Activated T-cell treated with anti-CD3 and anti-CD28 coated beads, Interleukin-2, amount 50 U/mL, for 24 hours (primary cell): ENCODE data around the gene SNRNP40.

Experiments
- DNase-seq: peaks from one replicate; pipeline ENCODE4 v3.0.0-alpha.2; 2020
- H3K27ac Mint-ChIP-seq: 2 replicates; pipeline ENCODE4 v1.8.0; 2020; ENCODE audit warnings: mild to moderate bottlenecking, mixed read lengths
- H3K27me3 Mint-ChIP-seq: 2 replicates; pipeline ENCODE4 v1.8.0; 2020; ENCODE audit warnings: mixed read lengths
- H3K36me3 Mint-ChIP-seq: 2 replicates; pipeline ENCODE4 v1.8.0; 2020; ENCODE audit warnings: low read depth, mixed read lengths
- H3K4me1 Mint-ChIP-seq: 2 replicates; pipeline ENCODE4 v1.8.0; 2020; ENCODE audit warnings: low read depth, mixed read lengths
- H3K4me3 Mint-ChIP-seq: 2 replicates; pipeline ENCODE4 v1.8.0; 2020; ENCODE audit warnings: mild to moderate bottlenecking, moderate library complexity, mixed read lengths
- H3K9me3 Mint-ChIP-seq: 2 replicates; pipeline ENCODE4 v1.8.0; 2020; ENCODE audit warnings: mixed read lengths

Gene SNRNP40

GRCh38 chr1:31231802-31232201, 64.8 kb downstream of the SNRNP40 start:
- peaks cover 29% of the 10 kb centered on the region for H3K27me3 Mint-ChIP-seq
- H3K9me3 Mint-ChIP-seq, result no peaks in the 10 kb centered on the region

GRCh38 chr1:31230378-31230777, 66.2 kb downstream of the SNRNP40 start:
- no peak for DNase-seq
- Mint-ChIP-seq H3K4me3 (no peak overlapping the region), H3K27me3 (peaks cover 15% of the 10 kb centered on the region), H3K36me3 (no peaks in the 10 kb centered on the region), H3K9me3 (no peaks in the 10 kb centered on the region), H3K27ac (no peak overlapping the region), H3K4me1 (no peaks in the 10 kb centered on the region)

More at GRCh38 chr1:31231802-31232201, 64.8 kb downstream of the SNRNP40 start:
- Mint-ChIP-seq H3K4me3 (no peak overlapping the region), H3K4me1 (no peaks in the 10 kb centered on the region), H3K36me3 (no peaks in the 10 kb centered on the region), H3K27ac (no peak overlapping the region)
- no peak for DNase-seq

DNA sequence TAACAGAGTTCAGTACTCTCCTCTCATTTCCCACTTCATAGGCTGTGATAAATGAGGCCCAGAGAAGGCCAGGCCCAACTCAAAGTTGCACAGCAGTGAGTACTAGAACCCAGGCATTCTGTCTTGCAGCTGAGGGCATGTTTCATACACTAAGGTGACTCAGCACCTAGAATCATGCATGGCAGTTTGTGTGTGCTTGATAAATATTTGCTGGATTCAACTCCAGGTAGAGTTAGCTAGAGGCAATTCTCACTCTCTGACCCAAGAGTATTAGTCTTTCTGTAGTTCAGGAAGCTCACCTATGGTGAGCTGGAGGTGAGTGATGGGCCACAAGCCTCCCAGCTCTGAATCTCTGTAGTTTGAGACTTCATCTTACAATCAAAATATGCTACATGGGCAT, 67.6 kb downstream of the SNRNP40 start:
- Mint-ChIP-seq H3K27ac (no peak overlapping the region), H3K36me3 (no peaks in the 10 kb centered on the region), H3K27me3 (peaks cover 5% of the 10 kb centered on the region), H3K4me1 (no peaks in the 10 kb centered on the region), H3K9me3 (no peaks in the 10 kb centered on the region), H3K4me3 (no peak overlapping the region)
- DNase-seq, result no peak

DNA sequence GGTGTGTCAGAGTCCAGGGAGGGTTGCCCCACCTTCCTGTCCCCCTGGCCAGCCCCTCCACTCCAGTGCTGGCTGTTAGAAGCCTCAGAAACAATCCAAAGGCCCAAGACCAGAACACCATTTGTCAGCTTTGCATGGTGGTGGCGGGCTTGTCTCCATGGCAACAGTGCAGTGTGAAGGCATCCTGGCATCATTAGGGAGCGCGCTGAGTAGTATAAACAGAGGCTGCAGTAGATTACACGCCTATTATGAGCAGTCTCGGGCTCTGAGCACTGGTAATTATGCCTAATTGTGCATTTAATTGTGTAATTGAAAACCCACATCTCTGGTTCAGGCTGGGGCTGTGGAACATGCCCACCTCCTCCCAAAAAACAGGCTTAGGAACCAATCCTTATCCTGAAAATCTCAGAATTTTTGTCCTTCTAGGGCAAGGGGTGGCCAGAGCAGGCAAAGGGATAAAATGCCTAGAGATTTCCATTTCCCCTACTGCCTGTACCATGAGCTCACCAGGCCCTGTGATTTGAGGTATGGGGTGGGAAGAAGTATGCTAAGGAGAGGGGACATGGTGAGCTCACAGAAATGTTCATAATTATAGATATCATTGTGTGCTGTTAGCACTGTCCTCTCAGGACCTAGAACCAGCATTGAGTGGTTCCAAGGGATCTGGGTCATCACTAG, 68.6 kb downstream of the SNRNP40 start:
- peaks cover 4% of the 10 kb centered on the region for H3K27me3 Mint-ChIP-seq
- no peaks in the 10 kb centered on the region for H3K4me1 Mint-ChIP-seq
- DNase-seq, result no peak
- no peaks in the 10 kb centered on the region for H3K36me3 Mint-ChIP-seq
- no peak overlapping the region for H3K27ac Mint-ChIP-seq
- no peaks in the 10 kb centered on the region for H3K9me3 Mint-ChIP-seq
- no peak overlapping the region for H3K4me3 Mint-ChIP-seq

- Mint-ChIP-seq H3K27me3 (peaks cover 4% of the 10 kb centered on the region), H3K4me3 (no peak overlapping the region)
- DNase-seq, result no peak
Measured at GRCh38 chr1:31224068-31224467, 72.5 kb downstream of the SNRNP40 start.

DNA sequence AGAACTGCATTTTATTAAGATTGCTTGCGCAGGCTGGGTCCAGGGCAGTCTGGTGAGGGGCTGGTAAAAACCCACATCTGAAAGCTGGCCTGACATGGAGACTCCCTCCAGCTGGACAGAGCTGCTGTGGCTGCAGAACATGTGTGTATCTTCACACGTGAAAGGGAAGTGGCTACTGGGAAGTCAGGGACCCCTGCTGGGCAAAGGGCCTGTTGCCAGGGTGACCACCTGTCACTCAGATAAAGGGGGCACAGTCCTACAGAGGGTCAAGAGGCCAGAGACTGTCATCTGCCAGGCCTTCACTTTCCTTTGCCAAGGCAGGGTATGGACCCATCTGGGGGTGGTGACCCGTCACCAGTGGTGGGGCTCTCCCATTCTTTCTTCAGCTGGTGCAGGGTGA, 74.4 kb downstream of the SNRNP40 start:
- no peaks in the 10 kb centered on the region for H3K9me3 Mint-ChIP-seq
- no peak overlapping the region for H3K27ac Mint-ChIP-seq
- H3K27me3 Mint-ChIP-seq, result peaks cover 4% of the 10 kb centered on the region
- H3K4me1 Mint-ChIP-seq, result no peaks in the 10 kb centered on the region
- no peak overlapping the region for H3K4me3 Mint-ChIP-seq
- no peak for DNase-seq
- no peaks in the 10 kb centered on the region for H3K36me3 Mint-ChIP-seq

More at GRCh38 chr1:31224068-31224467, 72.5 kb downstream of the SNRNP40 start:
- H3K4me1 Mint-ChIP-seq, result no peaks in the 10 kb centered on the region
- no peak overlapping the region for H3K27ac Mint-ChIP-seq
- H3K36me3 Mint-ChIP-seq, result no peaks in the 10 kb centered on the region
- no peaks in the 10 kb centered on the region for H3K9me3 Mint-ChIP-seq

- Mint-ChIP-seq H3K27me3 (peaks cover 4% of the 10 kb centered on the region), H3K9me3 (no peaks in the 10 kb centered on the region), H3K4me3 (no peak overlapping the region), H3K4me1 (no peaks in the 10 kb centered on the region), H3K36me3 (no peaks in the 10 kb centered on the region), H3K27ac (no peak overlapping the region)
- DNase-seq, result no peak
Measured at GRCh38 chr1:31221072-31221471, 75.5 kb downstream of the SNRNP40 start.

DNA sequence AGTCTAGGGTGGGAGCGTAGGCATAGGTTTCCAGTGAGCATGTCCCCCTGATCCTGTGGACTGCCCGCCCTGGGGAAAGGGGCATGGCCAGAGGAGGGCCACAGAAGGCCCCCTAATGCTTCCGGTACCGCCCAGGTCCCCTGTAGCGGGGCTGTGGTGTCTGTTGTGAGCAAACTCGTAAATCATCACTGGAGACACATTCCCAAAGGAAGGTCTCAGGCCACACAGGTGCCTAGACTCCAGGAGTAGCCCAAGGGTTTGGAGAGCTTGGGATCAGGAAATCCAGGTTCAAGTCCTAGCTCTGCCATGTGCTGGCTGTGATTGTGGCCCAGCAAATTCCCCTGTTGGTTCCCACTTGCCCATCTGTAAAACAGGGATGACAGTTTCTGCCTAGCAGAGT, 77.1 kb downstream of the SNRNP40 start:
- no peak overlapping the region for H3K4me3 Mint-ChIP-seq
- no peaks in the 10 kb centered on the region for H3K9me3 Mint-ChIP-seq
- no peaks in the 10 kb centered on the region for H3K36me3 Mint-ChIP-seq
- DNase-seq, result no peak
- no peaks in the 10 kb centered on the region for H3K4me1 Mint-ChIP-seq
- H3K27ac Mint-ChIP-seq, result no peak overlapping the region
- peaks cover 4% of the 10 kb centered on the region for H3K27me3 Mint-ChIP-seq

GRCh38 chr1:31218705-31219104, 77.9 kb downstream of the SNRNP40 start:
- no peaks in the 10 kb centered on the region for H3K9me3 Mint-ChIP-seq
- no peaks in the 10 kb centered on the region for H3K4me1 Mint-ChIP-seq
- no peak overlapping the region for H3K27ac Mint-ChIP-seq
- H3K36me3 Mint-ChIP-seq, result no peaks in the 10 kb centered on the region
- no peaks in the 10 kb centered on the region for H3K27me3 Mint-ChIP-seq
- no peak for DNase-seq
- no peak overlapping the region for H3K4me3 Mint-ChIP-seq

DNA sequence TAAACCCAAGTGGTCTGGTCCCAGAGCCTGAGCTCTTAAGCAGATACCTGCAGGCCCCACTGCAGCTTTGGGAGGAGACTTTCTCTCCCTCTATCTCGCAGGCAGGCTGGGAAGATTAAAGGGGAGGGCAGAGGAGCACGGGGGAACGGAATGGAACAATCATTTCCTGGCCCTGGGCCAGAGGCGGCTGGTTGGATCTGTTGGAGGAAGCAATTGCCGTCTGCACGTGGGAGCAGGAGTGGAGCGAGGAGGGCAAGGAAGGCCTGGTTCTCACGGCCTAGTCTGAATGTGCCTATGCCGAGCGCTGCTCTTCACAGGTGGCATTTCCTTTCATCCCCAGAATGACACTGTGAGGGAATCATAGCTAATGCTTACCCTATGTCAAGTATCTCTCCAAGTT, 80.6 kb downstream of the SNRNP40 start:
- Mint-ChIP-seq H3K36me3 (no peaks in the 10 kb centered on the region), H3K4me3 (no peak overlapping the region)
- DNase-seq, result no peak

GRCh38 chr1:31215065-31215570, 81.5 kb downstream of the SNRNP40 start:
- Mint-ChIP-seq H3K9me3 (peaks cover 9% of the 10 kb centered on the region), H3K27ac (no peak overlapping the region), H3K4me3 (no peak overlapping the region), H3K4me1 (no peaks in the 10 kb centered on the region), H3K27me3 (peaks cover 2% of the 10 kb centered on the region), H3K36me3 (no peaks in the 10 kb centered on the region)
- DNase-seq, result no peak

More for the DNA sequence above, 80.6 kb downstream of the SNRNP40 start:
- H3K4me1 Mint-ChIP-seq, result no peaks in the 10 kb centered on the region
- no peaks in the 10 kb centered on the region for H3K27me3 Mint-ChIP-seq
- H3K9me3 Mint-ChIP-seq, result peaks cover 5% of the 10 kb centered on the region
- no peak overlapping the region for H3K27ac Mint-ChIP-seq

DNA sequence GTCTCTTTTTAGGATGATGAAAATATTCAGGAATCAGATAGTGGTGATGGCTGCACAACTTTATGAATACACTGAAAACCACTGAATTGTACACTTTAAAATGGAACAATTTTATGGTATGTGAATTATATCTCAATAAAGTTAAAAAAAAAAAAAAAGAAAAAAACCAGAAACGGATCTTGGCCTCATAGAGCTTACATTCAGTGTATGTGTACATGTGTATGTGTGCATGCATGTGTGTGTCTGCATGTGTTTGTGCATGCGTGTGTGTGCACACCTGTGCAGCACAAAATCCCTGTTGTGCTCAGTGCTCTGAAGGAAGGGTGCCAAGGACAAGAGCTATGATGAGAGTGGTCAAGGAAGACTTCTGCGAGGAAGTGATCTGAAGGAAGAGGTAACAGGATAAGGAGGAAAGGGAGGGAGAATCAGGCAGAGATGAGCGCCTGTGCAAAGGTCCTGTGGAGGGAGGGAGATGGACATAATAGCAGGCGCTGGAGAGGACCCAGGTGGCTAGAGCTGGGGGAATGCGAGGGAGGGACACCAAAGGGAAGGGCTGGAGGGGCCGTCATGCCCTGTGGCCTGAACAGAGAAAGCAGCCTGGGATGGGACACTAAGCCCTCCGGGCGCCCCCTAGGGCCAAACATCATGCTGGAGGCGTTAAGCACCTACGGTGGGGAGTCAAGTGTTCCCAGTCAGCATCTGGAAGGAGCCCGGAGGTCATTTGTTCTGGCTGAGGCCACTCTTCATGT, 82.1 kb downstream of the SNRNP40 start:
- Mint-ChIP-seq H3K9me3 (peaks cover 9% of the 10 kb centered on the region), H3K4me3 (no peak overlapping the region), H3K36me3 (no peaks in the 10 kb centered on the region), H3K27me3 (peaks cover 2% of the 10 kb centered on the region), H3K27ac (no peak overlapping the region), H3K4me1 (no peaks in the 10 kb centered on the region)
- no peak for DNase-seq
